ENCODE measurements around the gene AGAP3.

GRCh38 chr7:151064993-151065392 lies 21.3 kb upstream of the AGAP3 start:
- TF ChIP-seq POLR2A (IDR thresholded peaks at IDR 0.05; ENCODE audit: low read length): no peak
- TF ChIP-seq GATA1 (IDR thresholded peaks at IDR 0.05; ENCODE audit: low read depth, low read length): no peak

Data from erythroblast (primary cell).